ENCODE results near the gene BMI1. TPM values are rescaled to one million over a fixed set of nuclear protein-coding genes. Genes with fewer than 3 reads are reported as not detected.

The BMI1 gene
- total RNA-seq, 1 donor from 2014 or later: 18.5 TPM

DNA sequence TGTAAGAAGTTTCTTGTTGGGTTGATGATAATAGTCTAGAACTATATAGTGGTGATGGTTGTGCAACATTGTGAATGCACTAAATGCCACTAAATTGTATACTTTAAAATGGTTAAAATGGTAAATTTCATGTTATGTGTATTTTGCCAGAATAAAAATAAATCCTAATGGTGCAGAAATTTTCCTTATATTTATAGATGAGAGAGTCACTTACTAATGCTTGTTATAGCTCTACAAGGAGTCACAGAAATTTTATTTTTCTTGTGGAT is 45.5 kb downstream of the BMI1 start:
- DNase-seq (ENCODE audit: low read depth in 2 of 2): no peak

DNA sequence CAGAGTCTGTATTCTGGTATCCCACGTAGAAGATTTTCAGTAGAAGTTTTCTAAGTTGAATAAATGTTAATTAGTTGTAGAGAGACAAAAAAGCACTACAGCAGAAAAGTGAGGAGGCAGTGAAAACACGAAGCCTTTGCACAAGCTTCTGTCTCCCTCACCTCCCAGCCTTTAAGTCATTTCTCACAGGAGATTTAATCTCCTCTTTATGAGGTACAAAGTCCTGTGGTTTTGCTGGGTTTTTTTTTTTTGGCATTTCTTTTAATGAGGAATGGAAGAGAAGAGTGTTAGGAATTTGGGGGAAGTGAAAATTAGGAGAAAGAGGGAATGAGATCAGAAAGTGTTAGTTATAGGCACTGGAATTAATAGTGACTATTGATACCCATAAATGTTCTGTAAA is 45.9 kb downstream of the BMI1 start:
- no peak for DNase-seq (ENCODE audit: low read depth in 2 of 2)

DNA sequence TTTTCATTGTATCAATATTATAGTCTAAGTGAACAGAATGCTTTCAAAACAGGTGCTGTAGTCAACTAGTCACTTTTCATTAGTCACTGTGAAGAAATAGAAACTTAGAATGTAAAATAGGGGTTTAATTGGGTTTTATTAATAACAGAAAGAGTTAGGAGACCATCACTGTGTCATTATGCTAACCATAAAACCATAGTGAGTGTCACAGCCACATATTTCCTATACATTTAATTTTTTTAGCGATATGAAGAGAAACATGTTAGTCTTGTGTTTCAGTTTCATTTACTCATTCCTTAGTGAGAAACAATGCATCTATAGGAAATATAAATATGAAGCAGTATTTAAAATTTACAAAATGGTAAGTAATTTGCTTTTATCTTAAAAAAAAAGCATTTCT is 46.6 kb downstream of the BMI1 start:
- no peak for DNase-seq (ENCODE audit: low read depth in 2 of 2)

DNA sequence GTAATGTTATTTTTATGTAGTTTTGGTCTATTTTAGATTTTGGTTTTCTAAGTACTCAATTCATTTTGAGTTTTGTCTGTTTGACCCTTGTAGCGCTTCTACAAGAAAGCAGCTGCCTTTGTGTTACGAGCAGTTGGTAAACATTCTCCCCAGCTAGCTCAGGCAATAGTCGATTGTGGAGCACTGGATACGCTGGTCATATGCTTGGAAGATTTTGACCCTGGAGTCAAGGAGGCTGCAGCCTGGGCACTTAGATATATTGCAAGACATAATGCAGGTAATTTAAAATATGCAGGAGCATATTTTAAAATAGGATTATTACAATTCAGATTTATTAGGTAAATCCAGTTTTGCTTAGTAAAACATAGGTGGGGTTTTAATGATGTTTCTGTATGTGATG is 47.5 kb downstream of the BMI1 start:
- DNase-seq (ENCODE audit: low read depth in 2 of 2): no peak

DNA sequence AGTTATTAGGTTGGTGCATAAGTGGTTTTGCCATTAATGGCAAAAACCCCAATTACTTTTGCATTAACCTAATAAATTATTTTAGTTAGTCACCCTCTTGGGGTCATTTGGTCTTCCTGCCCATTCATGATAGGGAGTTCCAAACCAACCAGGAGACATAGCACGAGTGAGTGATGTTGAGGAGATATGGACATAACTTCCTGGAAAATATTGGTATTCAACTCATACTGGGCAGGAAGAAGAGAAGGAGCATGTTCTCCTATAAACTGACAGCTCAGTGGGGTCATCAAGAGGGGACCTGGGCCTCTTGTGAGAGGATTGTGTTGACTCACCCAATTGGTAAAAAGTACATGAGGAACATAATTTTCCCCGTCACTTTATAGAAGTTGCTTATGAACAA is 48.1 kb downstream of the BMI1 start:
- no peak for DNase-seq (ENCODE audit: low read depth in 2 of 2)

DNA sequence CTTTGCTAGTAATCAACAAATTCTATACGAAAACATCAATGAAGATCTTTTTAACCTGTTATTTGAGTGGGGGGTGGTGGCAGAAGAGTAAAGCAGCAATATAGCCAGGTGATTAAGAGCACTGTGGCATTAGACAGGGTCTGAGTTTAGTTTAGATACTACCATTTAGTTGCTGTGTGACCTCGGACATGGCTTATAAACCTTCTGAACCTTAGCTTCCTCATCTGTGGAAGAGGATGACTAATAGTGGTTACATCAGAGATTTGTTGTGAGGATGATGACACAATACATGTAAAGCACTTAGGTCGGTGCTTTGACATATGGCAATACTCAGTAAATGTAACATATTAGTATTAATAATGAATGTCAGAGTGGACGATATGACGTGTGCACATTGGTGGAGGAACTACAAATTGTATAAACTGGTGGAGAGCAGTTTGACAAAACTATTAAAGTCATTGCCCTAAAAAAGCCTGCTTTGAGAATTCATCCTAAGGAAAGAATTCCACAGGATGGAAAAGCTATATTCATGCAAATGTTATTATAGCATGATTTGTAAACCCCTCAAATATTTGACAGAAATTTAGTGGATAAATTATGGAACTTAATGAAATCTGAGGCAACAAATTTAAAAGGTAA is 48.7 kb downstream of the BMI1 start:
- peak in 1 of 2 donors; percentile 16 for DNase-seq (ENCODE audit: low read depth in 2 of 2)

DNA sequence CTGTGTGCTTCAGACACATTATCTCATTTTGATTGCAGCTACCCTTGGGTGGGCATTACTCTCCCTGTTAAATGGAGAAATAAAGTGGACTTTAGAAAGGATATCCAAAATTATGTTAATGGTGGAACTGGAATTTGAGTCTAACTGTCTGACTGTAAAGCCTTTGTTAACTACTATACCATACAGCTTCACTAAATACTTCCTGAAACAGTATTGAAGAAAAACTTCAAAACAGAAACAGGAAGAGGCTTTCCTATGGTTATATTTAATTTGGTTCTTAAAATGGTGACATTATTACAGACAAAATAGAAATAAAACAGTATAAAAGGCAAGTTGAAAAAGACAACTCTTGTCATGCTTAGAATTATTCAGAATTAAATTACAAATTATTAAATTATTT is 49.4 kb downstream of the BMI1 start:
- DNase-seq (ENCODE audit: low read depth in 2 of 2): no peak

DNA sequence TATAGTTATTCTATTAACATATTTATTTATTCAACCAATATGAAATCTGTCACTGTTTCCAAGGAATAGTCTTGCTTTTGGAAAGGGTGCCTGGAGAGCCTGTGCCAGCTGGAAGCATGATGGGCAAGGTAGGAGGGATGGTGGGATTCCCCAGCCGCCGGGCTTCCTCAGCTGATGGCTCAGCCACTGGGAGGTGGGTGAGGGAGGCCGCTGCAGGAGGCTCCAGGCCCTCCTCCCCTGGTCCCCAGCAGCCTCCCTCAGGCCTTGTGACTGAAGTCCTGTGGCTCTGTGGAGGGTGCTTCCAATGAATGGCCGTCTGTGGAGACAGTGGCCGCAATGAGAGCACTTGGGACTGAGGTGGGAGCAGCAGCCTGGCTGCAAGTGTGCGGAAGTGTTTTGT is 51.4 kb downstream of the BMI1 start:
- no peak for DNase-seq (ENCODE audit: low read depth in 2 of 2)

DNA sequence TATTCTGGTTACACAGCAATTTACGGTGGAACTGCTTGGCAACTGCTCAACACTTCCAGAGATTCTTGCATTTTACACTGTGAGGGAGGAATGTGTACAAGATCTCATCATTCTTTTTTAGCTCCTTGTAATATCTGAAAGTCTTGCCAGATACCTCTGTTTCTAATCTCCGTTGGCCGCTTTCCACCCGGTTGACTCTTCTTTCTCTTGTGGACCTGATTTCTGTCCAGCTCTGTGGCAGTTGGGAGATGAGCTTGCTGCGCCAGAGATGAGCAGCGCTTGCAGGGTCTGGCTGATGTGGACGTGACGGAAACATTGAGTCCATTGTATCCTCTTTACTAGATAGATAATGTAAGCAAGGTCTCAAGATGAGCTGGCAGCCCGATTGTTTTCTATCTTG is 52.0 kb downstream of the BMI1 start:
- DNase-seq (ENCODE audit: low read depth in 2 of 2): no peak

DNA sequence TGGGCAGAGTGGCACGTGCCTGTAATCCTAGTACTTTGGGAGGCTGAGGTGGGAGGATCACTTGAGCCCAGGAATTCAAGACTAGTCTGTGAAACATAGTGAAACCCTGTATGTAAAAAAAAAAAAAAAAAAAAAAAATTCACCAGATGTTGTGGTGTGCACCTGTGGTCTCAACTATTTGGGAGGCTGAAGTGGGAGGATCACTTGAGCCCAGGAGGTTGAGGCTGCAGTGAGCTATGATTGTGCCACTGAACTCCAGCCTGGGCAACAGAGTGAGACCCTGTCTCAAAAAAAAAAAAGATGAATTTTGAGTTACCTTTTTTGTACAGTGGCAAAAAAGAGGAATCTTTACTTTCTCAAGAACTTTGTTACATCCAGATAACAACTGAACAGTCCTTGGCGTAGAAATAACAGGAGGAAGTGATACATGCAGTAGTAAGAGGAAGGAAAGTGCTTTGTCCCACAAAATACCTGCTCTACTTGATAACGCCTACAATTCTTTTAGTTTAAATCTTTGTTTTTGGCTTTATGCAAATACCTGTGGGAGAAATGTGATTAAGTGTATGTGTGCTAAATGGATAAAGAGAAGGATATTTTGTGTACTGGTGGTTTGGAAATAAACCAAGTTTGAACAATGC is 53.7 kb downstream of the BMI1 start:
- no peak for DNase-seq (ENCODE audit: low read depth in 2 of 2)

DNA sequence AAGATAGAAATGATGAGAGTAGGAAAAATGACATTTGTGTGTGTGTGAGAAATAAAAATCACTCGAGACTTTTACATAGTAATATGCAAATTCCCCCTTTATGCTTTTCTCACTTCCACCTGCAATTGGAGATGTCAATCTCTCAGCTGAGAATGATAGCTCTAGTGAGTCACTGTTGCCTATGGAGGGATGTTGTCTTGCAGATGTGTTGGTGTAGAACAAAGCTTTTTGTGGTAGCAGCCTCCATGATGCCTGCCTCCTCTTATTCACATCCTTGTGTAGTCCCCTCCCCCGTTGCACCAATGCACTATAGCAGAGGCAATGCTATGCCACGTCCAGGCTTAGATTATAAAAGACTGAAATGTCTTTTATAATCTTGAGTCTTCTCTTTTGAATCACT is 58.2 kb downstream of the BMI1 start:
- no peak for DNase-seq (ENCODE audit: low read depth in 2 of 2)

Other genes with a start within 250 kb of the BMI1 start
- not detected in 2 replicates for gene EBLN1, start 103.1 kb upstream of the BMI1 start, total RNA-seq
- 24.7 and 30.8 TPM in 2 replicates for gene COMMD3, start 4.7 kb upstream of the BMI1 start, total RNA-seq
- gene SPAG6, start 24.4 kb downstream of the BMI1 start, total RNA-seq: not detected in 2 replicates